Measurements from ENCODE around the gene SLC35F1. TPM values are rescaled to one million over a fixed set of nuclear protein-coding genes. Genes with fewer than 3 reads are reported as not detected.

Gene SLC35F1
- total and polyA plus RNA-seq, 10 of the 15 experiments (the other 5 are each of a cell fraction or from before 2014, with no cell fraction given), result 0.01 TPM; not detected in 9

DNA sequence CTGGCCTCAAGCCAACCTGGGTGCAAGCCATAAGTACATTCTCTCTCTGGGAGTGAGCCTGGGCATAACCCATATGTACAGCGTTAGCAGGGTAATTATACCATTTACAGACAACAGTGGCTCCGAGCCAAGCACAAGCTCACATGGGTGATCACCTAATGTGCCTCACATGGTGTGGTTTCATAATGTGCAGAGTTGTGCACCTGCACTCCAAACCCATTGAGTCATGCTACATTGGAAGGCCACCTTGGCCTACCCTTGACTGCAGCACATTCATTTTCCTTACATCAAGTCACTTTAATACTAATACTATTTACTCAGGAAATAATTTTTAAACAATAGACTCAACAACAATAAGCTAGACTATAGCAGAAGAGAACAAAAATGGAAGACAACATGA lies 446.5 kb downstream of the SLC35F1 start:
- ChIA-PET CTCF (no interaction called here), SMC1A (ENCODE audit: uncharacterized antibody, unreplicated experiment) (no interaction called here), POLR2A (no interaction called here), RAD21 (ENCODE audit: unreplicated experiment) (no interaction called here)
- Histone ChIP-seq H3K79me2 (ENCODE audit: control insufficient read depth, insufficient read depth, low read length) (no peaks in the 10 kb centered on the region), H3K27ac (ENCODE audit: control insufficient read depth, insufficient read depth) (no peak overlapping the region), H3K4me3 (no peak overlapping the region), H3K36me3 (ENCODE audit: control insufficient read depth in 2 of 2, insufficient read depth in 2 of 2, low read length in 1 of 2) (no peaks in the 10 kb centered on the region), H3K4me2 (ENCODE audit: control insufficient read depth, insufficient read depth) (no peak overlapping the region), H3K27me3 (replicated peaks in 1 of 2; ENCODE audit: control insufficient read depth in 2 of 2, insufficient read depth in 2 of 2, low read length in 1 of 2) (no peaks in the 10 kb centered on the region), H3K9me3 (replicated peaks; ENCODE audit: control insufficient read depth, insufficient read depth, low read length) (no peaks in the 10 kb centered on the region; the same call in 2 of the 3 replicates), H2AFZ (ENCODE audit: control insufficient read depth, low read depth, low read length) (no peak overlapping the region), H4K20me1 (ENCODE audit: control insufficient read depth, insufficient read depth) (no peaks in the 10 kb centered on the region), H3K4me1 (ENCODE audit: control insufficient read depth, insufficient read depth, low read length) (peaks cover 4% of the 10 kb centered on the region; the same call in 1 of the 2 replicates), H3K9ac (ENCODE audit: control insufficient read depth, insufficient read depth, low read length) (no peak overlapping the region)
- FAIRE-seq (no peak), ATAC-seq (no peak), DNase-seq (ENCODE audit: low read depth, low spot score) (no peak)
- TF ChIP-seq E4F1 (IDR thresholded peaks at IDR 0.05; ENCODE audit: borderline replicate concordance, partially characterized antibody), result no peak
- TF ChIP-seq PAX5 (IDR thresholded peaks at IDR 0.05; ENCODE audit: borderline replicate concordance, low read depth, low read length), result no peak
- TF ChIP-seq, protein P1, sequence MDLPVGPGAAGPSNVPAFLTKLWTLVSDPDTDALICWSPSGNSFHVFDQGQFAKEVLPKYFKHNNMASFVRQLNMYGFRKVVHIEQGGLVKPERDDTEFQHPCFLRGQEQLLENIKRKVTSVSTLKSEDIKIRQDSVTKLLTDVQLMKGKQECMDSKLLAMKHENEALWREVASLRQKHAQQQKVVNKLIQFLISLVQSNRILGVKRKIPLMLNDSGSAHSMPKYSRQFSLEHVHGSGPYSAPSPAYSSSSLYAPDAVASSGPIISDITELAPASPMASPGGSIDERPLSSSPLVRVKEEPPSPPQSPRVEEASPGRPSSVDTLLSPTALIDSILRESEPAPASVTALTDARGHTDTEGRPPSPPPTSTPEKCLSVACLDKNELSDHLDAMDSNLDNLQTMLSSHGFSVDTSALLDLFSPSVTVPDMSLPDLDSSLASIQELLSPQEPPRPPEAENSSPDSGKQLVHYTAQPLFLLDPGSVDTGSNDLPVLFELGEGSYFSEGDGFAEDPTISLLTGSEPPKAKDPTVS (IDR thresholded peaks at IDR 0.05; ENCODE audit: low read depth, low read length), result no peak
- no peak for TF ChIP-seq BCL11A (IDR thresholded peaks at IDR 0.05; ENCODE audit: low read depth, low read length)
- TF ChIP-seq ZSCAN29 (IDR thresholded peaks at IDR 0.05), result no peak
- intact Hi-C loops (cut with micrococcal nuclease; ENCODE audit: unreplicated experiment) (no loop called here), in situ Hi-C loops (cut with MboI) (no loop called here)
- BruUV-seq (replicated peaks), result no TSS peak
- WGBS (ENCODE audit: insufficient coverage, insufficient replicate concordance, low lambda C conversion rate, missing lambda C conversion rate), result 82% methylated on average over 2 of the region's 2 CpGs
